H9 (cell line): ENCODE measurements around the gene TMEM132C. TPM values are rescaled to one million over a fixed set of nuclear protein-coding genes. Genes with fewer than 3 reads are reported as not detected.

ENCODE experiments used
- DNase-seq: peaks from one replicate; pipeline ENCODE4 v3.0.0-alpha.2; 2017
- H2AFZ ChIP-seq: one replicate; pipeline ENCODE4 v1.6.1; 2013; ENCODE audit warnings: mild to moderate bottlenecking, low read length, control low read depth, moderate library complexity
- H2AK5ac ChIP-seq: 2 replicates; pipeline ENCODE4 v1.6.1; 2013; ENCODE audit warnings: low read length, control low read depth, mixed read lengths; ENCODE audit not compliant: insufficient read length
- H2BK120ac ChIP-seq: one replicate; pipeline ENCODE4 v1.6.1; 2013; ENCODE audit warnings: low read depth, mild to moderate bottlenecking, low read length, control low read depth, inconsistent platforms; ENCODE audit not compliant: poor library complexity, severe bottlenecking
- H2BK12ac ChIP-seq: 2 replicates; pipeline ENCODE4 v1.6.1; 2013; ENCODE audit warnings: low read length, control low read depth, mixed read lengths, low read depth; ENCODE audit not compliant: insufficient read length
- H2BK15ac ChIP-seq: 2 replicates; pipeline ENCODE4 v1.6.1; 2013; ENCODE audit warnings: low read depth, low read length, control low read depth
- H2BK20ac ChIP-seq: one replicate; pipeline ENCODE4 v1.6.1; 2013; ENCODE audit warnings: low read depth, mild to moderate bottlenecking, low read length, control low read depth, inconsistent platforms; ENCODE audit not compliant: poor library complexity, severe bottlenecking
- H2BK5ac ChIP-seq: 2 replicates; pipeline ENCODE4 v1.6.1; 2013; ENCODE audit warnings: low read length, control low read depth, mixed read lengths; ENCODE audit not compliant: insufficient read length
- H3K14ac ChIP-seq: 2 replicates; pipeline ENCODE4 v1.6.1; 2013; ENCODE audit warnings: low read length, control low read depth; ENCODE audit not compliant: insufficient read depth
- H3K18ac ChIP-seq: 2 replicates; pipeline ENCODE4 v1.6.1; 2013; ENCODE audit warnings: low read depth, mild to moderate bottlenecking, mixed read lengths, low read length, control low read depth; ENCODE audit not compliant: insufficient read length
- H3K23ac ChIP-seq: 2 replicates; pipeline ENCODE4 v1.6.1; 2013; ENCODE audit warnings: low read length, control low read depth, mixed read lengths, low read depth; ENCODE audit not compliant: insufficient read length
- H3K23me2 ChIP-seq: 2 replicates; pipeline ENCODE4 v1.6.1; 2013; ENCODE audit warnings: low read depth, mild to moderate bottlenecking, mixed read lengths, low read length, control low read depth; ENCODE audit not compliant: insufficient read length, poor library complexity, severe bottlenecking
- H3K27ac ChIP-seq: 2 replicates; pipeline ENCODE4 v1.5.1; 2013; ENCODE audit warnings: low read length, control low read depth, mixed read lengths, low read depth; ENCODE audit not compliant: insufficient read length
- H3K27me3 ChIP-seq: 2 replicates; pipeline ENCODE4 v1.6.1; 2013; ENCODE audit warnings: low read length, control low read depth, inconsistent platforms; ENCODE audit not compliant: insufficient read depth
- H3K4ac ChIP-seq: 2 replicates; pipeline ENCODE4 v1.6.1; 2013; ENCODE audit warnings: low read depth, mild to moderate bottlenecking, control low read depth, inconsistent platforms, low read length, moderate library complexity
- H3K4me1 ChIP-seq: 2 replicates; pipeline ENCODE4 v1.6.1; 2013; ENCODE audit warnings: low read length, control low read depth, inconsistent platforms; ENCODE audit not compliant: insufficient read depth
- H3K4me2 ChIP-seq: 2 replicates; pipeline ENCODE4 v1.6.1; 2013; ENCODE audit warnings: low read length, control low read depth, mixed read lengths; ENCODE audit not compliant: insufficient read length, insufficient read depth
- H3K56ac ChIP-seq: 2 replicates; pipeline ENCODE4 v1.6.1; 2013; ENCODE audit warnings: low read depth, mild to moderate bottlenecking, mixed read lengths, low read length, control low read depth; ENCODE audit not compliant: insufficient read length
- H3K79me1 ChIP-seq: 2 replicates; pipeline ENCODE4 v1.6.1; 2013; ENCODE audit warnings: low read depth, mild to moderate bottlenecking, moderate library complexity, low read length, control low read depth, inconsistent platforms; ENCODE audit not compliant: insufficient read depth, poor library complexity, severe bottlenecking
- H3K79me2 ChIP-seq: 2 replicates; pipeline ENCODE4 v1.6.1; 2013; ENCODE audit warnings: low read length, control low read depth, inconsistent platforms; ENCODE audit not compliant: insufficient read depth
- H3K9ac ChIP-seq: 2 replicates; pipeline ENCODE4 v1.6.1; 2013; ENCODE audit warnings: low read length, control low read depth, mixed read lengths; ENCODE audit not compliant: insufficient read length; ENCODE audit errors: extremely low read depth
- H3K9me3 ChIP-seq: one replicate; pipeline ENCODE4 v1.6.1; 2013; ENCODE audit warnings: low read depth, low read length, inconsistent platforms; ENCODE audit not compliant: control insufficient read depth
- H3T11ph ChIP-seq: one replicate; pipeline ENCODE4 v1.6.1; 2013; ENCODE audit warnings: mild to moderate bottlenecking, low read length, control low read depth, inconsistent platforms
- H4K20me1 ChIP-seq: one replicate; pipeline ENCODE4 v1.6.1; 2013; ENCODE audit not compliant: control insufficient read depth, insufficient read length, insufficient read depth
- H4K5ac ChIP-seq: 2 replicates; pipeline ENCODE4 v1.6.1; 2013; ENCODE audit warnings: low read depth, mild to moderate bottlenecking, mixed read lengths, low read length, control low read depth; ENCODE audit not compliant: insufficient read length
- H4K8ac ChIP-seq: replicated peaks from 2 replicates; pipeline ENCODE4 v1.6.1; 2013; ENCODE audit warnings: low read length, control low read depth, mixed read lengths, low read depth; ENCODE audit not compliant: insufficient read length
- H4K91ac ChIP-seq: 2 replicates; pipeline ENCODE4 v1.6.1; 2013; ENCODE audit warnings: low read depth, mild to moderate bottlenecking, moderate library complexity, mixed read lengths, low read length, control low read depth; ENCODE audit not compliant: insufficient read length
- H3K27ac Mint-ChIP-seq, 3 experiments: 2 replicates in 2 of 3; 3 replicates in 1 of 3; pipeline ENCODE4 v1.8.0; 2020 to 2021; ENCODE audit warnings: mixed read lengths in 3 of 3, mild to moderate bottlenecking in 1 of 3, moderate library complexity in 1 of 3
- H3K27me3 Mint-ChIP-seq: 2 replicates; pipeline ENCODE4 v1.8.0; 2021; ENCODE audit warnings: low read depth, mild to moderate bottlenecking, moderate library complexity, mixed read lengths
- H3K36me3 Mint-ChIP-seq, 3 experiments: 2 replicates in 2 of 3; 3 replicates in 1 of 3; pipeline ENCODE4 v1.8.0; 2020 to 2021; ENCODE audit warnings: low read depth in 3 of 3, mixed read lengths in 3 of 3; ENCODE audit not compliant: insufficient read depth in 1 of 3
- H3K4me1 Mint-ChIP-seq, 2 experiments: 2 replicates each; pipeline ENCODE4 v1.8.0; 2020; ENCODE audit warnings: mixed read lengths in 2 of 2
- H3K4me3 Mint-ChIP-seq, 2 experiments: 2 replicates in 1 of 2; 3 replicates in 1 of 2; pipeline ENCODE4 v1.8.0; 2020 to 2021; ENCODE audit warnings: mild to moderate bottlenecking in 2 of 2, mixed read lengths in 2 of 2, moderate library complexity in 1 of 2
- H3K9me3 Mint-ChIP-seq, 2 experiments: 2 replicates in 1 of 2; 3 replicates in 1 of 2; pipeline ENCODE4 v1.8.0; 2020; ENCODE audit warnings: mild to moderate bottlenecking in 2 of 2, mixed read lengths in 2 of 2, moderate library complexity in 1 of 2
- WGBS: extraction: QIAGEN DNeasy Blood & Tissue Kit; methylation state at CpG from one replicate; pipeline ENCODE4 v1.1.7; 2013; ENCODE audit warnings: missing lambda C conversion rate, low lambda C conversion rate, mixed read lengths; ENCODE audit not compliant: insufficient read length; ENCODE audit errors: extremely low coverage; 5-methylcytosine and 5-hydroxymethylcytosine counted together
- total RNA-seq: library from RNA; stranded (reverse); gene quantifications from 2 replicates; pipeline ENCODE4 v1.2.1, GENCODE V29; 2021
- TF ChIP-seq, protein P1 (sequence below): fragments of 200-600 bp; sonication (generic); conservative IDR thresholded peaks from 3 replicates; pipeline ENCODE4 v1.8.0; 2021; ENCODE audit warnings: antibody characterized with exemption, mild to moderate bottlenecking

Gene TMEM132C
- total RNA-seq, 1 experiment from 2014 or later: 0.22 TPM

DNA sequence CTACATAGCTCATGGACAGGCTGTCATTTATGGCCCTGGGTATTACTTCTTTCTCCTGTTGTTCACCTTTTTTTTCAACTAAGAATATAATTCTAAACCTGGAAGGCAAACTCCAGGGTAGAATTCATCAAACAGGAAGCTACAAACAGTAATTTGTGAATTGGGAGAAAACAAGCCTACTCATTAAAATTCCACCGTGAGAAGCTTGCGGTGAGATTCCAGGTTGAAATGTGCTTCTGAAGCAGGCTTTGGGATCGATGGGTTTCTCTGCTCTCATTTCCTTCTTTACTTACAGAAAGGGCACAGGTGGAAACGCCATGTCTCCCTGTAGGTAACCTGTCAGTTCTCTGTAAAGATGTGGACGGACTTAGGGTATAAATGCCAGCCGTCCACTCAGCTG lies 257.5 kb downstream of the TMEM132C start:
- Mint-ChIP-seq H3K27ac (no peak overlapping the region), H3K9me3 (peaks cover 9 to 15% of the 10 kb centered on the region in 2 experiments)
- TF ChIP-seq, protein P1, sequence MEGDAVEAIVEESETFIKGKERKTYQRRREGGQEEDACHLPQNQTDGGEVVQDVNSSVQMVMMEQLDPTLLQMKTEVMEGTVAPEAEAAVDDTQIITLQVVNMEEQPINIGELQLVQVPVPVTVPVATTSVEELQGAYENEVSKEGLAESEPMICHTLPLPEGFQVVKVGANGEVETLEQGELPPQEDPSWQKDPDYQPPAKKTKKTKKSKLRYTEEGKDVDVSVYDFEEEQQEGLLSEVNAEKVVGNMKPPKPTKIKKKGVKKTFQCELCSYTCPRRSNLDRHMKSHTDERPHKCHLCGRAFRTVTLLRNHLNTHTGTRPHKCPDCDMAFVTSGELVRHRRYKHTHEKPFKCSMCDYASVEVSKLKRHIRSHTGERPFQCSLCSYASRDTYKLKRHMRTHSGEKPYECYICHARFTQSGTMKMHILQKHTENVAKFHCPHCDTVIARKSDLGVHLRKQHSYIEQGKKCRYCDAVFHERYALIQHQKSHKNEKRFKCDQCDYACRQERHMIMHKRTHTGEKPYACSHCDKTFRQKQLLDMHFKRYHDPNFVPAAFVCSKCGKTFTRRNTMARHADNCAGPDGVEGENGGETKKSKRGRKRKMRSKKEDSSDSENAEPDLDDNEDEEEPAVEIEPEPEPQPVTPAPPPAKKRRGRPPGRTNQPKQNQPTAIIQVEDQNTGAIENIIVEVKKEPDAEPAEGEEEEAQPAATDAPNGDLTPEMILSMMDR: no peak

More for the DNA sequence above, 257.5 kb downstream of the TMEM132C start:
- Histone ChIP-seq H2AFZ (no peak overlapping the region), H3K79me1 (no peaks in the 10 kb centered on the region), H3K27me3 (no peaks in the 10 kb centered on the region), H3K14ac (no peak overlapping the region), H3K23ac (no peak overlapping the region), H3K9me3 (peaks cover 10% of the 10 kb centered on the region), H3K23me2 (no peaks in the 10 kb centered on the region), H2BK20ac (no peak overlapping the region), H4K20me1 (no peaks in the 10 kb centered on the region), H2BK5ac (no peak overlapping the region), H2BK15ac (no peak overlapping the region), H2BK12ac (no peak overlapping the region), H4K91ac (no peak overlapping the region), H4K8ac (no peak overlapping the region), H3K4me2 (no peak overlapping the region), H3K27ac (no peak overlapping the region), H4K5ac (no peak overlapping the region), H3K4me1 (no peaks in the 10 kb centered on the region), H3K18ac (no peak overlapping the region), H2AK5ac (no peak overlapping the region), H3K79me2 (no peaks in the 10 kb centered on the region), H3K56ac (no peak overlapping the region), H3T11ph (no peak overlapping the region), H3K4ac (no peak overlapping the region), H3K9ac (no peak overlapping the region), H2BK120ac (no peak overlapping the region)
- no peak for DNase-seq
- WGBS: no CpG with 5 or more reads among the region's 6 CpGs
- peaks cover 0 to 15% (median 12%) of the 10 kb centered on the region in 3 experiments; a peak in 4 of 7 replicates for H3K36me3 Mint-ChIP-seq
- H3K4me3 Mint-ChIP-seq: no peak overlapping the region
- H3K27me3 Mint-ChIP-seq: peaks cover 40% of the 10 kb centered on the region
- no peaks in the 10 kb centered on the region for H3K4me1 Mint-ChIP-seq
